MM.1S (cell line): ENCODE data around the gene IL12A.
A peak's percentile ranks its signal among the peaks of the same experiment; 100 is the strongest.

ENCODE experiments used
- DNase-seq: peaks from one replicate; pipeline ENCODE4 v3.0.0-alpha.2; 2015
- H2AFZ ChIP-seq: fragments of 300-600 bp; sonication (generic); 2 replicates; pipeline ENCODE4 v1.6.0; 2016; ENCODE audit warnings: antibody characterized with exemption, low read length
- H3F3A ChIP-seq: fragments of 300-600 bp; sonication (generic); 2 replicates; pipeline ENCODE4 v1.6.1; 2016; ENCODE audit warnings: mild to moderate bottlenecking, antibody characterized with exemption, low read length, moderate library complexity, mixed read lengths; ENCODE audit not compliant: insufficient read depth
- H3K27ac ChIP-seq: fragments of 300-600 bp; sonication (generic); 2 replicates; pipeline ENCODE4 v1.5.1; 2016; ENCODE audit warnings: mild to moderate bottlenecking, low read length
- H3K27me3 ChIP-seq: fragments of 300-600 bp; sonication (generic); replicated peaks from 2 replicates; pipeline ENCODE4 v1.6.0; 2016; ENCODE audit warnings: low read length; ENCODE audit not compliant: insufficient read depth
- H3K36me3 ChIP-seq: fragments of 300-600 bp; sonication (generic); replicated peaks from 2 replicates; pipeline ENCODE4 v1.6.1; 2016; ENCODE audit warnings: mild to moderate bottlenecking, low read length, mixed read lengths; ENCODE audit not compliant: insufficient read depth
- H3K4me1 ChIP-seq: fragments of 300-600 bp; sonication (generic); 2 replicates; pipeline ENCODE4 v1.6.1; 2016; ENCODE audit warnings: low read length, mixed read lengths
- H3K4me2 ChIP-seq: fragments of 300-600 bp; sonication (generic); 2 replicates; pipeline ENCODE4 v1.6.0; 2016; ENCODE audit warnings: low read depth, low read length
- H3K4me3 ChIP-seq: fragments of 300-600 bp; sonication (generic); 2 replicates; pipeline ENCODE4 v1.5.1; 2016; ENCODE audit warnings: low read length, mixed read lengths
- H3K79me2 ChIP-seq: fragments of 300-600 bp; sonication (generic); 2 replicates; pipeline ENCODE4 v1.6.1; 2016; ENCODE audit warnings: mixed run types, low read length, mixed read lengths
- H3K9ac ChIP-seq: fragments of 300-600 bp; sonication (generic); 2 replicates; pipeline ENCODE4 v1.6.1; 2016; ENCODE audit warnings: low read length, mixed read lengths
- H3K9me2 ChIP-seq: fragments of 300-600 bp; sonication (generic); replicated peaks from 2 replicates; pipeline ENCODE4 v1.6.1; 2016; ENCODE audit warnings: mild to moderate bottlenecking, low read length, mixed read lengths; ENCODE audit not compliant: insufficient read depth
- H3K9me3 ChIP-seq: fragments of 300-600 bp; sonication (generic); replicated peaks from 2 replicates; pipeline ENCODE4 v1.6.1; 2016; ENCODE audit warnings: mild to moderate bottlenecking, low read length, mixed read lengths; ENCODE audit not compliant: insufficient read depth
- H4K20me1 ChIP-seq: fragments of 300-600 bp; sonication (generic); 2 replicates; pipeline ENCODE4 v1.6.1; 2016; ENCODE audit warnings: mild to moderate bottlenecking, low read length, moderate library complexity, mixed read lengths; ENCODE audit not compliant: insufficient read depth
- EZH2 ChIP-seq: fragments of 300-600 bp; sonication (generic); optimal IDR thresholded peaks from 2 replicates; pipeline ENCODE3; 2017; ENCODE audit warnings: low read depth, mild to moderate bottlenecking, antibody characterized with exemption, low read length, mixed read lengths
- EZH2phosphoT487 ChIP-seq: fragments of 300-600 bp; sonication (generic); IDR thresholded peaks from 2 replicates; pipeline ENCODE4 v1.6.1; 2018; ENCODE audit warnings: antibody characterized with exemption, low read length
- TF ChIP-seq, protein P1 (sequence below): fragments of 300-600 bp; sonication (generic); IDR thresholded peaks from 2 replicates; pipeline ENCODE4 v1.5.1; 2016; ENCODE audit warnings: antibody characterized with exemption, low read length, mixed read lengths

The IL12A gene

DNA sequence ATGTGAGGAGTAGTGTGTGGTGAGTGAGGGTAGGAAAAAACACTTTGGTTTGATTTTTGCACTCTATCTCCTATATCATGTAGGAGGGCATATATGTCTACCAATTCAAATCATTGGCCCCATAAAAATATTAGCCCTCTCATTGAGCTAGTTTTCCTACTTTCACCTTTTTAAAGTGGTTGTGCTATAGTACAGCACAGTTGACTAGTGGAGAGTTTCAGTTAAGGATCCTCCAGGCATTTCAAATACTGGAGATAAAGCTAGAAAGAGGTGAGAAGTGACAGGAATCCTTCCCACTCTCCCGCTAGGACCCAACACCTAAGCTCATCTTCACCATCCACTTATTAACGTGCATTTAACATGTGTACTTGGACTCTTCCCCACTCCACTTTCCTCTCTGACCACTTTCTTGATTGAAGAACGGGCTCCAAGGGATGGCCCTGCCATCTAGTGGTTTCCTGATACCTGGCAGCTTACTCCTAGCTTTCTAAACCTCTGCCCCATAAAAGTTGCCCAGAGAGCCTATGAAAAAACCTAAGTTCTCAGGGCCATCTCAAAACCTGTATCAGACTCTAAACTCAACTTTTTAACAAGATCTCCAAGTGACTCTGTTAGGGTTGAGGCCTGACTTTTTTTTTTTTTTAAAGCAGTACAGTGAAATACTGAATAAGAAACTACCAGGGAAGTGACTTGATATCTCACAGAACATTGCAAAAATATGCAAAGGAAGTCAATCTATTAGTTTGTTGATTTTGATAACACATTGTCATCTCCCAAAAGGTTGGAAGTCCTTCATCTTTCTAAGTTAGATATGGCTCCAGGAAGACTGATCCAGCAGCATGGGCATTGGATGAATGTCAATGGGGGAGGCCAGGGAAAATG, 17.9 kb downstream of the IL12A start:
- no peaks in the 10 kb centered on the region for H3K9me3 ChIP-seq
- TF ChIP-seq, protein P1, sequence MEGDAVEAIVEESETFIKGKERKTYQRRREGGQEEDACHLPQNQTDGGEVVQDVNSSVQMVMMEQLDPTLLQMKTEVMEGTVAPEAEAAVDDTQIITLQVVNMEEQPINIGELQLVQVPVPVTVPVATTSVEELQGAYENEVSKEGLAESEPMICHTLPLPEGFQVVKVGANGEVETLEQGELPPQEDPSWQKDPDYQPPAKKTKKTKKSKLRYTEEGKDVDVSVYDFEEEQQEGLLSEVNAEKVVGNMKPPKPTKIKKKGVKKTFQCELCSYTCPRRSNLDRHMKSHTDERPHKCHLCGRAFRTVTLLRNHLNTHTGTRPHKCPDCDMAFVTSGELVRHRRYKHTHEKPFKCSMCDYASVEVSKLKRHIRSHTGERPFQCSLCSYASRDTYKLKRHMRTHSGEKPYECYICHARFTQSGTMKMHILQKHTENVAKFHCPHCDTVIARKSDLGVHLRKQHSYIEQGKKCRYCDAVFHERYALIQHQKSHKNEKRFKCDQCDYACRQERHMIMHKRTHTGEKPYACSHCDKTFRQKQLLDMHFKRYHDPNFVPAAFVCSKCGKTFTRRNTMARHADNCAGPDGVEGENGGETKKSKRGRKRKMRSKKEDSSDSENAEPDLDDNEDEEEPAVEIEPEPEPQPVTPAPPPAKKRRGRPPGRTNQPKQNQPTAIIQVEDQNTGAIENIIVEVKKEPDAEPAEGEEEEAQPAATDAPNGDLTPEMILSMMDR: peak; percentile 97
- TF ChIP-seq EZH2phosphoT487 (no peak), EZH2 (no peak)
- no peaks in the 10 kb centered on the region for H3K9me2 ChIP-seq
- no peak overlapping the region for H3K27ac ChIP-seq
- H3F3A ChIP-seq: peaks cover 23% of the 10 kb centered on the region
- H3K27me3 ChIP-seq: no peaks in the 10 kb centered on the region
- H3K9ac ChIP-seq: no peak overlapping the region
- no peaks in the 10 kb centered on the region for H3K36me3 ChIP-seq
- H2AFZ ChIP-seq: no peak overlapping the region
- no peak overlapping the region for H3K4me3 ChIP-seq
- no peaks in the 10 kb centered on the region for H3K79me2 ChIP-seq
- peaks cover 45% of the 10 kb centered on the region for H3K4me1 ChIP-seq
- H4K20me1 ChIP-seq: no peaks in the 10 kb centered on the region
- peak overlapping the region; percentile 10; the same call in 1 of the 2 replicates for H3K4me2 ChIP-seq
- peak; percentile 74 for DNase-seq

DNA sequence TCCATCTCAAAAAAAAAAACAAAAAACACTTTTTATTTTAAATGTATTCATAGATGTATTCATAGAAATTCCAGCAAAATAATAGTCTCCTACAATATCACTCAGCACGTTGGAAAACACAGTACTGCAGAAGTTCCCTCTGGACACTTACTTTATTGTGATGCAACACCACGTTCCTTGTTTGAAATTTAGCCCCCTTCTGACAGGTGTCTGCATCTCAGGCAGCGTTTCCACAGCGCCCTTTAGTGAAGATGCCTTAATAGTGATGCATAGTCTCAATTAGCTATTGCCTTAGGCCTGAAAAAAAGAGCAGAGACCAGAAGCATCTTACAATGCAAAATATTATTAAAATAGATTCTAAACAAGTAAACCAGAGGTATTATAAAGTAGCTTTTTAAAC, 20.3 kb downstream of the IL12A start:
- DNase-seq: no peak
- H3F3A ChIP-seq: peaks cover 35% of the 10 kb centered on the region
- H2AFZ ChIP-seq: no peak overlapping the region
- H3K9ac ChIP-seq: no peak overlapping the region
- H3K27ac ChIP-seq: peak overlapping the region; percentile 24; the same call in 1 of the 2 replicates
- no peak overlapping the region for H3K4me2 ChIP-seq
- no peak overlapping the region for H3K4me3 ChIP-seq
- H3K9me2 ChIP-seq: no peaks in the 10 kb centered on the region
- no peaks in the 10 kb centered on the region for H3K79me2 ChIP-seq
- no peaks in the 10 kb centered on the region for H4K20me1 ChIP-seq
- peaks cover 55% of the 10 kb centered on the region for H3K4me1 ChIP-seq
- no peaks in the 10 kb centered on the region for H3K36me3 ChIP-seq
- no peaks in the 10 kb centered on the region for H3K27me3 ChIP-seq
- no peaks in the 10 kb centered on the region for H3K9me3 ChIP-seq
- TF ChIP-seq, protein P1: no peak
- no peak for TF ChIP-seq EZH2
- TF ChIP-seq EZH2phosphoT487: no peak

DNA sequence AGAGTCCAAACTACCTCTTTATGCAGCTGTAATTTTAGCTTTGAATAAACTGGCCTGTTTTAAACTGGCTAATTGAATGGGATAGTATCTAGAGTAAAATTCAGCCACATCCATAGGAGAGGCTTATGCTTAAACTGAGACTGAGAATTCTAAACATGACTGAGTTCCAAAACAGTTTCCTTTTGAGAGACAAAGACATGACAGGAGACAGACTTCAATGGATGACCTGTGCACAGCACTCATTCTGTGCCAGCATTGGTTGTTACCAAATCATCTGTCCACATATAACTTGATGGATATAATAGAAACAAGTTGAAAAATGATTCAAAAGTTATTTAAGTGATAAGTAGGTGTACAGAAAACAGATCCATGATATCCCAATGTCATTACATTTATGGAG, 20.9 kb downstream of the IL12A start:
- Histone ChIP-seq H3K79me2 (no peaks in the 10 kb centered on the region), H3K9ac (no peak overlapping the region), H3K27me3 (no peaks in the 10 kb centered on the region), H3K9me3 (no peaks in the 10 kb centered on the region), H3K36me3 (no peaks in the 10 kb centered on the region), H3K4me3 (no peak overlapping the region), H3K27ac (peak overlapping the region; percentile 24; the same call in 1 of the 2 replicates), H3K9me2 (no peaks in the 10 kb centered on the region), H3K4me2 (peak overlapping the region; percentile 56; the same call in 1 of the 2 replicates), H3F3A (peaks cover 35% of the 10 kb centered on the region), H2AFZ (no peak overlapping the region), H4K20me1 (no peaks in the 10 kb centered on the region), H3K4me1 (peaks cover 59% of the 10 kb centered on the region)
- no peak for DNase-seq
- TF ChIP-seq, protein P1: no peak
- TF ChIP-seq EZH2 (no peak), EZH2phosphoT487 (no peak)
